ENCODE measurements around the gene SELENOI.

DNA sequence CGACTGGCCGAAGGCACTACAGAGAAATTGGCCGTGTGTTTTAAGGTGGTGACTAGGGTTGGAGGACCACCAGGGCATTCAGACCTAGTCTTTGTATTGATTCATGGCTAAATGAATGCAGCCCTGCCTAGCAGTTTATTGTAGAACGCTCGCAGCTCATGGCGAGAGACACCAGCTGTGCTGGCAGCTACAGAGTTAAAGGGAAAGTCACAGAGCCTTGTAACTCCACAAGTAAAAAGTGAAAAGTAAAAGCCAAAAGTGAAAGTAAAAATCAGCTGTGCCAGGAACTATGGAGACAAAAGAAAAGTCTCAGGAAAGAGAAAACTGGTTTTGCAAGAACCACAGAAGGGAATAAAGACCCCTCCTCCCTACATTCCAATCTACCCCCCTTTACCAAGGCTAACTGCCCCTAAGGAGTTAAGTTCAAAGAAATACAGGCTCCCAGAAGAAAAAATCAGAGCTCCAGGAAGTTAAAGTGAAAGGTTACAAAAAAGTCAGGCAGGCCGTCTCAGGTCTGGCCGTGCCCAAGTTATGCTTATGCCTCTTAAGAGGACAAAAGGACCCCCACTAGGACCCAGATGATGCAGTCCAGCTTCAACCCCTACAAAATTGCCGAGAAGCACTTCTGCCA is 46.4 kb upstream of the SELENOI start:
- TF ChIP-seq POLR2AphosphoS5 (IDR thresholded peaks at IDR 0.05; ENCODE audit: borderline replicate concordance, low read depth, low read length) = no peak
- TF ChIP-seq EZH2 (IDR thresholded peaks at IDR 0.05) = no peak

All from SK-N-MC (cell line).